PC-9 (cell line): Measurements from ENCODE around the gene SIPA1L3.

Experiments used
- CTCF ChIP-seq: fragments of 200-600 bp; sonication (generic); conservative IDR thresholded peaks from 2 replicates; pipeline ENCODE4 v1.6.1; 2017; ENCODE audit warnings: mixed run types, antibody characterized with exemption, mild to moderate bottlenecking, moderate library complexity
- EZH2 ChIP-seq: fragments of 200-600 bp; sonication (generic); IDR thresholded peaks from 2 replicates; pipeline ENCODE4 v1.8.0; 2017; ENCODE audit warnings: antibody characterized with exemption, low read depth

- TF ChIP-seq CTCF (no peak), EZH2 (no peak)
These were observed 29.9 kb downstream of the SIPA1L3 start for GRCh38 chr19:37936886-37937285.
